Measurements from ENCODE around the gene C11orf16.

DNA sequence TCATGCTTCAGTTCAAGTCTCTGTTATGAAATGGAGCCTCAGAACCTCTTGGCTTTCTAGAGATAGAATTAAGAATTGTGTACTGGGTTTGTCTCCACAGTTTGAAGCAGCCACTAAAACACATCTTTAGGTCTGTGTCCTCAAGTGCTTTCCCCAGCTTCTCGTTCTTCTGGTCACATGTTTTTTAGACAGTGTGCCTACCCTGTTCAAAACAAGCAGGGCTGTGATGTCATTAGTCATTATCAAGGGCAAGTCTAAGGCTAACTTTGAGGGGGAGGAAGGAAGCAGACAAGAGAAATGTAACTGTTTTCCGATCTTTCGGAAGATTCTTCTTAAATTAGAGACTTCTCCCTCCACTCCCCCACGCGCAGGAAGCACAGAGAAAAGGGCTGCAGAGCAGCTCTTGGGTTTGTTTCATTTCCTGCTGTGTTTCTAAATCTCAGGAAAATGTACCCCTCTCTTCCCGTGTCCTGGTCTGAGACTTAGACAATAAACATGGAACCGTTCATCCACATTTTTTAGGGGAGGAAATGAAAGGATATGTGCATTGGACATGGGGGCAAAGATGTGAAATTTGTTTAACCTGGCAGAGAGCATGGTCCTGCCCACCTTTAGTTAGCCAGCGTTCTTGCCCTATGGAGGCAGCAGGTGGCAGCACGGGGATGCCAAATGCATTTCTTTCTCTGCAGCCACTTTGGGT, 18.6 kb downstream of the C11orf16 start:
- TF ChIP-seq, protein P1, sequence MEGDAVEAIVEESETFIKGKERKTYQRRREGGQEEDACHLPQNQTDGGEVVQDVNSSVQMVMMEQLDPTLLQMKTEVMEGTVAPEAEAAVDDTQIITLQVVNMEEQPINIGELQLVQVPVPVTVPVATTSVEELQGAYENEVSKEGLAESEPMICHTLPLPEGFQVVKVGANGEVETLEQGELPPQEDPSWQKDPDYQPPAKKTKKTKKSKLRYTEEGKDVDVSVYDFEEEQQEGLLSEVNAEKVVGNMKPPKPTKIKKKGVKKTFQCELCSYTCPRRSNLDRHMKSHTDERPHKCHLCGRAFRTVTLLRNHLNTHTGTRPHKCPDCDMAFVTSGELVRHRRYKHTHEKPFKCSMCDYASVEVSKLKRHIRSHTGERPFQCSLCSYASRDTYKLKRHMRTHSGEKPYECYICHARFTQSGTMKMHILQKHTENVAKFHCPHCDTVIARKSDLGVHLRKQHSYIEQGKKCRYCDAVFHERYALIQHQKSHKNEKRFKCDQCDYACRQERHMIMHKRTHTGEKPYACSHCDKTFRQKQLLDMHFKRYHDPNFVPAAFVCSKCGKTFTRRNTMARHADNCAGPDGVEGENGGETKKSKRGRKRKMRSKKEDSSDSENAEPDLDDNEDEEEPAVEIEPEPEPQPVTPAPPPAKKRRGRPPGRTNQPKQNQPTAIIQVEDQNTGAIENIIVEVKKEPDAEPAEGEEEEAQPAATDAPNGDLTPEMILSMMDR (IDR thresholded peaks at IDR 0.05), result peak; percentile 19 to 56 (median 22)
- TF ChIP-seq POLR2A (IDR thresholded peaks at IDR 0.05), result no peak
